ENCODE data around the gene RASAL2.

GRCh38 chr1:178504286-178504685 is 410.4 kb downstream of the RASAL2 start:
- no peak for TF ChIP-seq CTCF (conservative IDR thresholded peaks at IDR 0.05; ENCODE audit: low read depth, low read length)
- TF ChIP-seq RFX5 (IDR thresholded peaks at IDR 0.05; ENCODE audit: low read depth, low read length) = no peak
- TF ChIP-seq POLR2A (IDR thresholded peaks at IDR 0.05; ENCODE audit: low read depth, low read length) = no peak
- TF ChIP-seq SMC3 (IDR thresholded peaks at IDR 0.05; ENCODE audit: low read depth, low read length) = no peak
- no peak for TF ChIP-seq NFE2L2 (IDR thresholded peaks at IDR 0.05; ENCODE audit: low read depth, low read length)
- TF ChIP-seq RAD21 (IDR thresholded peaks at IDR 0.05; ENCODE audit: low read length) = no peak
- TF ChIP-seq USF2 (IDR thresholded peaks at IDR 0.05; ENCODE audit: low read depth, low read length) = no peak
- no peak for TF ChIP-seq ELK1 (IDR thresholded peaks at IDR 0.05; ENCODE audit: borderline replicate concordance, low read depth, low read length)
- TF ChIP-seq FOS (IDR thresholded peaks at IDR 0.05; ENCODE audit: low read depth, low read length) = no peak
